Naive thymus-derived CD4-positive, alpha-beta T cell (primary cell): Measurements from ENCODE around the gene CSTPP1. TPM values are rescaled to one million over a fixed set of nuclear protein-coding genes. Genes with fewer than 3 reads are reported as not detected.
A peak's percentile ranks its signal among the peaks of the same experiment; 100 is the strongest.

Source experiments
- ATAC-seq: fragments of 150-1000 bp; cut with Tn5 transposase; 2 replicates; pipeline ENCODE4 v1.10.0; 2021; ENCODE audit warnings: mild to moderate bottlenecking, moderate library complexity
- CTCF ChIA-PET: fragments of 350-600 bp; sonication (Branson Sonifier 250); formaldehyde crosslinking; loops from one replicate; lab custom pipeline; 2021; ENCODE audit warnings: antibody characterized with exemption; lab: Charles Lee
- POLR2A ChIA-PET: fragments of 350-600 bp; sonication (Branson Sonifier 250); formaldehyde crosslinking; loops from one replicate; lab custom pipeline; 2021; ENCODE audit warnings: antibody characterized with exemption, inconsistent platforms; lab: Charles Lee
- DNase-seq, 9 donors: peaks; one replicate each; pipeline versions ENCODE4 v3.0.0 to v3.0.0-alpha.2; 2020 to 2022; ENCODE audit warnings: mixed read lengths in 1 of 9
- H3K27ac ChIP-seq: one replicate; pipeline ENCODE4 v1.7.0; 2013; ENCODE audit warnings: mild to moderate bottlenecking, low read depth, low read length, moderate library complexity
- H3K27me3 ChIP-seq, 2 donors: one replicate each; pipeline ENCODE4 v1.7.0; 2013; ENCODE audit warnings: low read length in 2 of 2, mild to moderate bottlenecking in 2 of 2, moderate library complexity in 2 of 2; ENCODE audit not compliant: control insufficient read depth in 2 of 2, insufficient read depth in 2 of 2
- H3K36me3 ChIP-seq, 3 experiments: 1 replicate in 2 of 3; 2 replicates in 1 of 3; pipeline ENCODE4 v1.7.0; 2013; ENCODE audit warnings: low read length in 3 of 3, mild to moderate bottlenecking in 3 of 3, moderate library complexity in 1 of 3; ENCODE audit not compliant: insufficient read depth in 3 of 3, control insufficient read depth in 2 of 3
- H3K4me1 ChIP-seq, 2 donors: one replicate each; pipeline ENCODE4 v1.7.0; 2013; ENCODE audit warnings: low read length in 2 of 2, mild to moderate bottlenecking in 2 of 2, moderate library complexity in 1 of 2; ENCODE audit not compliant: control insufficient read depth in 2 of 2, insufficient read depth in 2 of 2
- H3K4me3 ChIP-seq: 2 replicates; pipeline ENCODE4 v1.7.0; 2013; ENCODE audit warnings: mild to moderate bottlenecking, low read length
- H3K9me3 ChIP-seq, 3 experiments: 1 replicate in 2 of 3; 2 replicates in 1 of 3; pipeline ENCODE4 v1.7.0; 2013; ENCODE audit warnings: low read length in 3 of 3; ENCODE audit not compliant: control insufficient read depth in 2 of 3
- H3K27ac Mint-ChIP-seq, 9 donors: one replicate each; pipeline ENCODE4 v1.8.0; 2020 to 2022; ENCODE audit warnings: mixed read lengths in 9 of 9, mild to moderate bottlenecking in 8 of 9, moderate library complexity in 5 of 9, inconsistent platforms in 2 of 9
- H3K27me3 Mint-ChIP-seq, 5 donors: one replicate each; pipeline ENCODE4 v1.8.0; 2021 to 2022; ENCODE audit warnings: mixed read lengths in 5 of 5, mild to moderate bottlenecking in 1 of 5
- H3K36me3 Mint-ChIP-seq, 5 donors: one replicate each; pipeline ENCODE4 v1.8.0; 2020 to 2022; ENCODE audit warnings: mixed read lengths in 5 of 5, mild to moderate bottlenecking in 3 of 5, inconsistent platforms in 1 of 5
- H3K4me1 Mint-ChIP-seq, 7 donors: one replicate each; pipeline ENCODE4 v1.8.0; 2020 to 2022; ENCODE audit warnings: mixed read lengths in 7 of 7, mild to moderate bottlenecking in 3 of 7, inconsistent platforms in 1 of 7
- H3K4me3 Mint-ChIP-seq, 10 donors: one replicate each; pipeline ENCODE4 v1.8.0; 2020 to 2022; ENCODE audit warnings: mild to moderate bottlenecking in 10 of 10, mixed read lengths in 10 of 10, moderate library complexity in 6 of 10, inconsistent platforms in 2 of 10
- H3K9me3 Mint-ChIP-seq, 11 donors: one replicate each; pipeline ENCODE4 v1.8.0; 2020 to 2022; ENCODE audit warnings: mixed read lengths in 11 of 11, mild to moderate bottlenecking in 4 of 11, inconsistent platforms in 1 of 11, moderate library complexity in 1 of 11
- intact Hi-C, 2 donors: fragments of 100-400 bp; cut with micrococcal nuclease; formaldehyde crosslinking; loops; one replicate each; pipeline ENCODE4 v1.15.1; 2023
- polyA plus RNA-seq, 2 donors: library from polyadenylated mRNA; unstranded; fragments of 300-500 nt; fragmentation: Illumina TruSeq; gene quantifications; one replicate each; pipeline ENCODE4 v1.2.3, GENCODE V29; 2021
- total RNA-seq, 6 experiments: library from RNA in 5 of 6; stranded (reverse) in 5 of 6; gene quantifications; 1 replicate in 5 of 6; 2 replicates in 1 of 6; pipeline ENCODE4 v1.2.3 and lab custom pipeline; 2021 to 2026

Gene CSTPP1
- total and polyA plus RNA-seq, 7 experiments from 2014 or later, result 9.3 to 18.6 (median 16.1) TPM

GRCh38 chr11:46978005-46978491, 41.5 kb downstream of the CSTPP1 start:
- H3K4me3 ChIP-seq, result no peak overlapping the region
- H3K27me3 Mint-ChIP-seq, result no peaks in the 10 kb centered on the region
- intact Hi-C loops, result no loop called here
- no peaks in the 10 kb centered on the region for H3K4me1 ChIP-seq
- no peaks in the 10 kb centered on the region for H3K9me3 ChIP-seq
- H3K27me3 ChIP-seq, result no peaks in the 10 kb centered on the region
- ATAC-seq (no peak), DNase-seq (no peak)
- CTCF ChIA-PET, result no interaction called here
- no peak overlapping the region for H3K27ac Mint-ChIP-seq
- POLR2A ChIA-PET, result no interaction called here
- H3K4me1 Mint-ChIP-seq, result peaks cover 0 to 10% (median 4%) of the 10 kb centered on the region in 7 donors
- H3K9me3 Mint-ChIP-seq, result no peaks in the 10 kb centered on the region
- no peak overlapping the region for H3K4me3 Mint-ChIP-seq
- H3K36me3 Mint-ChIP-seq, result peaks cover 0 to 4% (median 0%) of the 10 kb centered on the region in 5 donors
- H3K36me3 ChIP-seq, result no peaks in the 10 kb centered on the region
- H3K27ac ChIP-seq, result no peak overlapping the region

GRCh38 chr11:46979358-46979757, 42.8 kb downstream of the CSTPP1 start:
- Mint-ChIP-seq H3K4me3 (no peak overlapping the region), H3K27ac (no peak overlapping the region), H3K36me3 (peaks cover 0 to 4% (median 0%) of the 10 kb centered on the region in 5 donors), H3K9me3 (no peaks in the 10 kb centered on the region), H3K4me1 (peaks cover 0 to 17% (median 8%) of the 10 kb centered on the region in 7 donors), H3K27me3 (peaks cover 0 to 8% (median 0%) of the 10 kb centered on the region in 5 donors)
- Histone ChIP-seq H3K27ac (no peak overlapping the region), H3K9me3 (no peaks in the 10 kb centered on the region), H3K36me3 (no peaks in the 10 kb centered on the region), H3K4me1 (no peaks in the 10 kb centered on the region), H3K4me3 (no peak overlapping the region), H3K27me3 (no peaks in the 10 kb centered on the region)
- ChIA-PET CTCF (no interaction called here), POLR2A (no interaction called here)
- ATAC-seq, result no peak
- intact Hi-C loops, result no loop called here
- no peak for DNase-seq

- peaks cover 0 to 3% (median 2%) of the 10 kb centered on the region in 5 donors for H3K36me3 Mint-ChIP-seq
- Histone ChIP-seq H3K4me1 (no peaks in the 10 kb centered on the region), H3K27ac (no peak overlapping the region), H3K27me3 (no peaks in the 10 kb centered on the region), H3K36me3 (no peaks in the 10 kb centered on the region), H3K9me3 (no peaks in the 10 kb centered on the region), H3K4me3 (peak overlapping the region; percentile 18)
- ATAC-seq, result no peak
- H3K9me3 Mint-ChIP-seq, result no peaks in the 10 kb centered on the region
- no peak overlapping the region for H3K27ac Mint-ChIP-seq
- peak in 1 of 9 donors; percentile 0 for DNase-seq
- peaks cover 0 to 17% (median 8%) of the 10 kb centered on the region in 7 donors for H3K4me1 Mint-ChIP-seq
- ChIA-PET CTCF (no interaction called here), POLR2A (no interaction called here)
- peaks cover 0 to 8% (median 0%) of the 10 kb centered on the region in 5 donors for H3K27me3 Mint-ChIP-seq
- H3K4me3 Mint-ChIP-seq, result peak overlapping the region in 6 of 10 donors; percentile 0 to 62 (median 48)
- intact Hi-C loops, result no loop called here
These were observed 44.9 kb downstream of the CSTPP1 start for GRCh38 chr11:46981436-46981835.

- no peak overlapping the region for H3K4me3 ChIP-seq
- Mint-ChIP-seq H3K9me3 (no peaks in the 10 kb centered on the region), H3K4me3 (no peak overlapping the region), H3K27ac (no peak overlapping the region), H3K36me3 (peaks cover 0 to 12% (median 9%) of the 10 kb centered on the region in 5 donors), H3K27me3 (peaks cover 0 to 8% (median 0%) of the 10 kb centered on the region in 5 donors), H3K4me1 (peaks cover 0 to 17% (median 8%) of the 10 kb centered on the region in 7 donors)
- CTCF ChIA-PET, result no interaction called here
- POLR2A ChIA-PET, result interaction anchor here (0.7 kb wide), 1 partner anchor 618 kb away, joined by 4 read pairs; no protein-coding TSS in a partner anchor
- H3K27ac ChIP-seq, result no peak overlapping the region
- no peaks in the 10 kb centered on the region for H3K27me3 ChIP-seq
- no peaks in the 10 kb centered on the region for H3K36me3 ChIP-seq
- no peaks in the 10 kb centered on the region for H3K9me3 ChIP-seq
- DNase-seq (no peak), ATAC-seq (no peak)
- H3K4me1 ChIP-seq, result no peaks in the 10 kb centered on the region
- intact Hi-C loops, result no loop called here
These were observed 46.4 kb downstream of the CSTPP1 start for GRCh38 chr11:46982797-46983452.

GRCh38 chr11:46983598-46983997, 47.0 kb downstream of the CSTPP1 start:
- Histone ChIP-seq H3K4me3 (no peak overlapping the region), H3K4me1 (no peaks in the 10 kb centered on the region), H3K27me3 (no peaks in the 10 kb centered on the region), H3K36me3 (no peaks in the 10 kb centered on the region), H3K27ac (no peak overlapping the region), H3K9me3 (no peaks in the 10 kb centered on the region)
- H3K4me1 Mint-ChIP-seq, result peaks cover 0 to 17% (median 8%) of the 10 kb centered on the region in 7 donors
- DNase-seq (no peak), ATAC-seq (no peak)
- no peak overlapping the region for H3K27ac Mint-ChIP-seq
- CTCF ChIA-PET, result no interaction called here
- H3K9me3 Mint-ChIP-seq, result no peaks in the 10 kb centered on the region
- H3K27me3 Mint-ChIP-seq, result peaks cover 0 to 8% (median 0%) of the 10 kb centered on the region in 5 donors
- intact Hi-C loops, result no loop called here
- no peak overlapping the region for H3K4me3 Mint-ChIP-seq
- H3K36me3 Mint-ChIP-seq, result peaks cover 0 to 17% (median 14%) of the 10 kb centered on the region in 5 donors
- POLR2A ChIA-PET, result interaction anchor here (0.7 kb wide), 1 partner anchor 619 kb away, joined by 4 read pairs; no protein-coding TSS in a partner anchor

GRCh38 chr11:46984548-46984947, 48.0 kb downstream of the CSTPP1 start:
- Mint-ChIP-seq H3K27ac (no peak overlapping the region), H3K9me3 (peaks cover 0 to 1% (median 0%) of the 10 kb centered on the region in 11 donors), H3K36me3 (peaks cover 0 to 19% (median 14%) of the 10 kb centered on the region in 5 donors), H3K4me1 (peaks cover 0 to 17% (median 8%) of the 10 kb centered on the region in 7 donors), H3K27me3 (peaks cover 0 to 8% (median 0%) of the 10 kb centered on the region in 5 donors), H3K4me3 (no peak overlapping the region)
- CTCF ChIA-PET, result interaction anchor here (0.7 to 1.3 kb wide), 2 partner anchors 9 to 16 kb away, joined by 3 read pairs; no protein-coding TSS in a partner anchor
- Histone ChIP-seq H3K9me3 (no peaks in the 10 kb centered on the region), H3K36me3 (no peaks in the 10 kb centered on the region), H3K4me1 (no peaks in the 10 kb centered on the region), H3K4me3 (no peak overlapping the region), H3K27ac (no peak overlapping the region), H3K27me3 (no peaks in the 10 kb centered on the region)
- ATAC-seq (no peak), DNase-seq (no peak)
- intact Hi-C loops, result no loop called here
- POLR2A ChIA-PET, result no interaction called here
